T-helper 2 cell (primary cell): ENCODE results near the gene PKP4.
A peak's percentile ranks its signal among the peaks of the same experiment; 100 is the strongest.

ENCODE experiments used
- DNase-seq, 5 experiments: peaks; one replicate each; pipeline versions ENCODE4 v3.0.0 to v3.0.0-alpha.2; 2012 to 2022

PKP4 gene

DNA sequence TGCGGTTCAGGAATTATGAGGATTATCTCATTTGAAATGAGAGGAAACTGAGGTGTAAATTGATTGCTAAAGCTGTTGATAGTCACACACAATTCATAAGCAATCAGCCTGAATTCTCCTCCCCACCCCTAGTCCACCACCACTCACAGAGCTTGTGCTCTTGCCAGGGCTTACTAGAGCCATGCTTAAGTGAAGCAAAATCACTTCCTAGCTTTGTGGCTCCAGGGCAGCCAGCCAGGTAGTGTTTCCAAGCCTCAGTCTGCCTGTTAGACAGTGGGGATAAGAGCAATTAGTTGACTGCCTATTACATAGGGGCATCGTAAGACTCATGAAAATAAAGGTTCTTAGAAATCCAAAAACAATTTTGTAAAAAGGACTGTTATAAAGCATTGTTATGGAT lies 87.2 kb downstream of the PKP4 start:
- no peak for DNase-seq

DNA sequence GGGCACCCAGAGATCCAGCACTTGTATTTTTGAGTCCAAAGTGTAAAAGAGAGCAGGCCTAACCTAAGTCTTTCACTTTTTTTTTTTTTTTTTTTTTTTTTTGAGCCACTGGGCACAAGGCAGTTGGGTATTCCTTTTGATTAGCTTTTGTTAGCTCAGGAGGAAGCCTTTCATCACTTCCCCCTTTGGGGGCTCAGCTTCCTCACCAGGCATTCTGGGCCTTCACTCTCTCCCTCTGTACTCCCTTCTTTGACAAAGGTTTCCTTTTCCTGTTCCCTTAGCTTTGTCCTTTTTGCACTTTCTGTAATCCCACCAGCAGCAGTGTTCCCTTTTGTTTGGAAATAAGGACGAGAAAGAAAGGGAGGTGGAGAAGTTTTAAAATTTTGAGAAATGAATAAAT lies 88.2 kb downstream of the PKP4 start:
- DNase-seq: no peak

- DNase-seq: peak in 1 of 5 experiments; percentile 38
These were observed 89.8 kb downstream of the PKP4 start for GRCh38 chr2:158546412-158547144.

- no peak for DNase-seq
These were observed 96.5 kb downstream of the PKP4 start for GRCh38 chr2:158553257-158553656.

- DNase-seq: no peak
These were observed 98.2 kb downstream of the PKP4 start for GRCh38 chr2:158554996-158555395.

DNA sequence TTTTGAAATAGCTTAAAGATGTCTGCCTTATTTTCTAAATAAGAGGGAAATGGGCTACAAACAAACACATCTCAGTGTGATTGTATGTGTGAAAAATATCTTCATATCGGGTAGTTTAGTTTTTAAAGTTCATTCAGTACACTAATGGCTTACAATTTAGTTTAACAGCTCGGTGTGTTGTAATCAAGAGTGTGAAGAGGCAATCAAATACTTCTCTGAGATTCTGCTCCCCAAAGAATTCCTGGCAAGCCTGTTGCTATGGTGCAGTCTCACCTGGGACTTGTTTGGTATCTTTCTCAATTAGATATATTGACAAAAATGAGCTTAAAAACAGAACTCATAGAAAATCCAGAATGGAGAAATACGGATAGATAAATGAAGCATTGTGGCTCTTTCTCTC lies 99.4 kb downstream of the PKP4 start:
- no peak for DNase-seq

- no peak for DNase-seq
These were observed 101.0 kb downstream of the PKP4 start for GRCh38 chr2:158557752-158558151.

- no peak for DNase-seq
These were observed 102.5 kb downstream of the PKP4 start for GRCh38 chr2:158559252-158559651.

DNA sequence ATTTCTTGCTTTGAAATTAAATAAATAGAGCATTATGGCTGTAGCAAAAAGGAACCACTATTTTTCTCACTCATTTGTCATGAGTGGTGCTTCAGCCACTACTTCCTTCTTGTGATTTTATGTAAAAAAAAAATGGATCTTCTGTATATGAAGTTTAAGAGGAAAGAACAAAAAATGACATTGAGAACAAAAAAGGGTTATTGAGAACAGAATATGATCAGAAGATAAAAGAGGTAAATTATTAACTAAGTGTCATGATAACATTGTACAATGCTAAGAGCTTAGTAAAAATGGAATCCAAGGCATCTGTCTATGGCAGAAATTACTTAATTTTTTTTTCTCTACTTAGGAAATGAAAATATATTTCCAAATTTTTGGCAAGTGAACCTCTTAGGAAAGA lies 103.5 kb downstream of the PKP4 start:
- DNase-seq: no peak

- DNase-seq: no peak
These were observed 104.3 kb downstream of the PKP4 start for GRCh38 chr2:158561054-158561453.

DNA sequence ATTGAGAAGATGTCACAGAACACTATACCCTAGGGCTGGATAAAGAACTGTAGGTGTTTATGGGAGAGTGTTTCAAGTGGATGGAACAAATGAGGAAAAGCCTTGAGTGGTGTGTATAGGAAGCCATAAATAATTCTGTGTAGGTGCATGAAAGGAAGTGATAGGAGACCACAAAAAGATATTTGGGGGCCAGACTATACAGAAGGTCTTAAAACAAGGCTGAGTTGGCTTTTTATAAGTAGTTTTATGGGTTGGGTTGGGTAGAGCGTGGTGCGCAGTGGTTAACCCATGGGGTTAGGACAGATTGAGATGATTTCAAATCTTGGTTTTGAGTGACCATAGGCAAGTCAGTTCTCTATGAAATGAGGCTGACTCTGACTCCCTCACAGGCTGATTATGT lies 110.5 kb downstream of the PKP4 start:
- DNase-seq: no peak

GRCh38 chr2:158569284-158569683 lies 112.5 kb downstream of the PKP4 start:
- DNase-seq: no peak

GRCh38 chr2:158570869-158571268 lies 114.1 kb downstream of the PKP4 start:
- DNase-seq: no peak

DNA sequence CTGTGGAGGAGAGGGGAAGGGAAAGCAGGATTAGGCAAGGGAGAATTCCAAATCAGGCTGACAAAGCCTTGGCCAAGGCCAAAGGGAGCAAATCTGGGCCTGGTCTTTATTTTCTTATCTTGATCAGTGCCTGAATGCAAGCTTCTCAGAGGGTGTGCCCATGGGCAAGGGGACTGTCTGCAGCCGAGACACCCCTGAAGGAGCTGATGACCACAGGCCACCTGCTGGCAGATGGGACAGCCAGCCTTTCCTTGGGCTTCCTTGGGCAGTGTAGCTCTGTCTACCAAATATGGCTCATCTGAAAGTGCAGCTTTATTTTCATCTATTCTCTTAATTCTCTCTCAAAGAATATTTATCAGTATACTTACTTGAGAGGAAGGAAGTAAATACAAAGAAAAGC lies 117.0 kb downstream of the PKP4 start:
- no peak for DNase-seq

GRCh38 chr2:158575051-158575635 lies 118.4 kb downstream of the PKP4 start:
- no peak for DNase-seq

GRCh38 chr2:158577141-158577540 lies 120.4 kb downstream of the PKP4 start:
- DNase-seq: no peak

DNA sequence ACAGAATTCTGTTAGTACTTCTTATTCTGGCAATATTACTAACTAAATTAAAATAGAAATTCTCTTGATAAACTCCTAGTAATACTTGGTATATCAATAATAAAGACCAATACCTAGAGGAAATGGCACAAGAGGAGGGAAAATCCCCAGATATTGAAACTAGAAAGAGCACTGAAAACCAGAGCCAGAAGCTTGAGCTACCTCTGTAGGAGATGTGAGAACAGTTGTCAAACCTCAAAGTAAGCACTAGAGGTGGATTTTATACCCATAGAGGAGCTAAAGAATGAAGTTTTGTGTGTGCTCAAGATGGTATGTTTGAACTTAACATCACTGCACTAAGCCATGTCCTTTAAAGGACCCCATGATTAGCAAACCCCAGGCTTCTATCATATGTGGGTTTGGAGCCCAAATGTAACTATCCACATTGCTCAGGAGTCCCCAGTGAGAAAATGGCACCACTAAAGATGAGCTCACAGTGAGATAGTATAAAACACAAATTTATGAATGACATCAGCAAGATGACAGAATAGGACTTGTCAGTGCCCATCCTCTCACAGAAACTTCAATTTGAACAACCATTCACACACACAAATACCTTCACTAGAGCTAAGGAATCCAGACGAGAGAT lies 122.1 kb downstream of the PKP4 start:
- DNase-seq: no peak

GRCh38 chr2:158579928-158580327 lies 123.2 kb downstream of the PKP4 start:
- DNase-seq: no peak

GRCh38 chr2:158580760-158581159 lies 124.0 kb downstream of the PKP4 start:
- DNase-seq: no peak

DNA sequence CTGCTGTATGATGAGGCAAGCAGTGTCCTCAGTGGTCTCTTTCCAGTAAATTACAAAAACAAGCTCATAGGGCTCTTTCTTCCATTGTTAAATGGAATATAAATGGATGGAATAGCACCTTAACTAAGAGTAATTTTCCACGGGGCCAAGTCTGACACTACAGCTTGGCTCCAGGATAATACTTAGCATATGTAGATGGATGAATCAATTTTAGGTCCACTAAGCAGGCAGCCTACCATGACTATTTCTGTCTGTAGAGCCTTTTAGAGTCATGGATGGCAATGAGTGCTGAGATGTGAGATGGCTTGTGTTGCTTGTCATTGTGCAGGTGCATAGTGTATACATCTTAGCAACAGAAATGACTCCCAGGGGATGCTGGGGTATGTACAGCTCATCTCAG lies 125.9 kb downstream of the PKP4 start:
- DNase-seq: no peak

DNA sequence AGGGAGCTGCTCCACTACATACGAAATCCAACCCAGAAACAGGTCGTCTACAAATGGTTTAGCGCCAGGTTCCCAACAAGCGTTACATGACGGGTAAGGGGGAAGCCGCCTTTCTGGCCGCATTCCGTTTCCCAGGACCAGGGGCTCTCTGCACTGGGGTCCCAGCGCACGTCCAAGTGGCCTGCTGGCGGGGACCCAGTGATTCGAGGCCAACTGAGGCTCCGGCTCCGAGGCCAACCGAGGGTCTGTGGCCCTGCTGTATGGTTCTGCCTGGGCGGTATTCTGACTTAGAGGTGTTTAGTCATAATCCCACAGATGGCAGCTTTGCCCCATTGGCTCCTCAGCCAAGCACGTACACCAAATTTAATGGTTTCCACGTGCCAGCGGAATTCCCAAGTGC lies 127.2 kb downstream of the PKP4 start:
- no peak for DNase-seq

GRCh38 chr2:158586491-158586890 lies 129.7 kb downstream of the PKP4 start:
- no peak for DNase-seq

GRCh38 chr2:158589303-158589702 lies 132.6 kb downstream of the PKP4 start:
- no peak for DNase-seq

GRCh38 chr2:158598862-158599517 lies 142.2 kb downstream of the PKP4 start:
- no peak for DNase-seq
